HL-60/S4 treated with retinoic acid at 250 ng/mL for 4 days and 3 days (cell line): ENCODE results near the gene CASD1.

Source experiments
- in situ Hi-C: fragments of 300-500 bp; cut with MboI; formaldehyde crosslinking; loops from 2 replicates; pipeline ENCODE4 v1.7.0; 2022; ENCODE audit warnings: low sequenced_read_pairs

Gene CASD1

DNA sequence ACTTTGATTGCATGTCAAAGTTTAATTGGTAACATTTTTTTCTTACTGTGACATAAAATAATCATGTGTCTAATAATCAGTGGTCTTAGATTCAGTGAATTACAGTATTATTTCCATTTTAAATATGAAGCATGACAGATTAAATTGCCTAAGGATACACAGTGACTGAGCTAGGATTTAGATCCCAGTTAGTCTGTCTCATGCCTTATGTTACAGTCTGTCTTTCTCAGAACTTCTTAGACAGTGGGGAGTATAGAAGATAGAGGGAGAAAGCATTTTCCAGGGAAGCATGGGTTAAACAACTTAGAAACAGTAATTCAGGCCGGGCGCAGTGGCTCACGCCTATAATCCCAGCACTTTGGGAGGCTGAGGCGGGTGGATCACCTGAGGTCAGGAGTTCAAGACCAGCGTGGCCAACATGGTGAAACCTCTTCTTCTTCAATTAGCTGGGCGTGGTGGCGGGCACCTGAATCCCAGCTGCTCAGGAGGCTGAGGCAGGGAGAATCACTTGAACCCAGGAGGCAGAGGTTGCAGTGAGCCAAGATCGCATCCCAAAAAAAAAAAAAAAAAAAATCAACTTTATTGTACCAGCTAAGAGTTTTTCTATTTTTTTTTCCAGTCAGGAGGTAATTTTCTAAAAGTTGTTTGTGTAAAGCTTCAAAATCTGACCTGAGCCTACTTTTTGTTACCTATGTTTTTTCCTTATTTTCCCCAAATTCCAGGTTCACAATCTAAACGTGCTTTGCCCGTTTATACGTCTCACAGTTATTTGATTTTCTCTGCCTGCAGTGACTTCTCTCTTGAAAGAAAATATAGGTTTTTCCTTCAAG is 3.3 kb downstream of the CASD1 start:
- in situ Hi-C loops: no loop called here

DNA sequence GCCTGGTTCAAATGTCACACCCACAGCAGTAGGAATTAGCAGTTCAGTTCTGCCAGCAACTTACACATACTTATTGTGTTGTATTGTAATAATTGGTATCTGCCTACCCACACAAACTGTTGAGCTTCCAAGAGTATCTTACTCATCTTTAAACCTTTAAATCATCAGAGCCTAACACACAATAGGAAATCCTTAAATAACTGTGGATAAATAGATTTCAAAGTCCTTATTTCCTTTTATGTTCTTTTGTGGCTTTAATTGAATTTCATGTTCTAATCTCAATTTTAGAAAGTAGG is 3.9 kb downstream of the CASD1 start:
- in situ Hi-C loops: no loop called here

DNA sequence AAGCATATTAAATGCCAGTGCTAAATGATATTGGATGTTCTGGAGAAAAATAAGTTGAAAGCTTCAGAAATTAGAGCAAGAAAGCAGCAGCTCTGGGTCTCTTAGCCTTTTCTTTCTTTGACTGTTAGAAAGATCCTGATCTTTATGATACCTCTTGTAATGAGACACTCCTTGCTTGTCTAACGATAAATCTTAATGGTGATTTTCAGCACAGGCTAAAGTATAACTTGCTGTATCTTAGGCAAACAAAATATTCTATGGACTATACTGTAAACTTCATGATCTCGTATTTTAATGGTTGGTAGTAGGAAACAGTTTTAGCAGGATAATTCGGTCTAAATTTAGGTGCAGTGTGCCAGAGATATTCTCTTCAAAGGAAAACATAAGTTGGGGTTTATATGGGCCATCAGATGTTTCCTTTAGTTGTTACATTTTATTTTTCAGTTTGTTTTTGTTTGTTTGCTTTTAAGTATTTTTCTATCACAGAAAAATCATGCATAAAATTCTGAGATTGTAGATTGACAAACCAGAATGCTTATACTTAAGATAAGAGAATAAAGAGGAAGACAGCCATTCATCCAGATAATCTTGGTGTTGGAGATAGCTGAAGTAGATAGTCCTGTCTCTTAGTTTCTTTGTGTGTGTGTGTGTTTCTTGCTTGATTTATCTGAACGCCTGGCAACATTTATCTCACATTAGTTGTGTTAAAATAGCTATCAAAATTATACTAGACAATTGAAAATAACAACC is 4.7 kb downstream of the CASD1 start:
- in situ Hi-C loops: no loop called here

GRCh38 chr7:94514917-94515316 is 5.3 kb downstream of the CASD1 start:
- in situ Hi-C loops: no loop called here

GRCh38 chr7:94525923-94526322 is 16.3 kb downstream of the CASD1 start:
- in situ Hi-C loops: no loop called here

DNA sequence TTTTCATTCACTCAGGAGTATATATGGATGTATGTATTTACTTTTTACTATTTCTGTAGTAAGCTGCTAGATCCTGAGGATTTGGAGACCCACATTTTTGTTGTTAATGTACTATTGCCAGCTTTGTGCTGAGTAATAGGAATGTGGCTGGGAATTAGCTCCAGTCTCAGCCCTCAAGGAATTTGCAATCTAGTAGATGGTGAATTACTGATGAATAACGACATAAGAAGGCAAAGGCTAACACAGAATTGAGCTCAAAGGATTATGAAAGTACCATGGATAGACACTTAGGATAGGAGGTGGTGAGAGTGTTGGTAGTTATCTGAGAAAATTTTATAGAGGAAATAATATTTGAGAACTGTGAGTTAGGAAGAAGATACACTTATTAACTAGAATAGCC is 19.9 kb downstream of the CASD1 start:
- in situ Hi-C loops: no loop called here

GRCh38 chr7:94530109-94530508 is 20.5 kb downstream of the CASD1 start:
- in situ Hi-C loops: no loop called here

DNA sequence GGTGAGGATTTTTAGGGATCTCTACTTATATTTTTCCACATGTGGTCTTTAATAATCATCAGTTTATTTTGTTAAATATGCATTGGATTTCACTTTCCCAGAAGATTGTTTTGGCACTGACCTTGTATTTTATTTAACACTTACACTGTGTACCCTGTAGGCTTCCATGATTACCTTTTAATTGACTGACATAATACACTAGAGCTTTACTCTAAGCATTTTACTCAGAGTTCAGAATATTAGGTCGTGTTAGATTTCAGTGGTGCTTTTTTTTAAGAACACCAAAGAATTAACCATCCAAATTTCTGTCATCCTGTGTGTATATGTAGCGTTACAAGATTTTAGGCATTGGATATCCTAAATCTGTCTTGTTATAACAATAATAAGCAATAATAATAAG is 23.1 kb downstream of the CASD1 start:
- in situ Hi-C loops: no loop called here

DNA sequence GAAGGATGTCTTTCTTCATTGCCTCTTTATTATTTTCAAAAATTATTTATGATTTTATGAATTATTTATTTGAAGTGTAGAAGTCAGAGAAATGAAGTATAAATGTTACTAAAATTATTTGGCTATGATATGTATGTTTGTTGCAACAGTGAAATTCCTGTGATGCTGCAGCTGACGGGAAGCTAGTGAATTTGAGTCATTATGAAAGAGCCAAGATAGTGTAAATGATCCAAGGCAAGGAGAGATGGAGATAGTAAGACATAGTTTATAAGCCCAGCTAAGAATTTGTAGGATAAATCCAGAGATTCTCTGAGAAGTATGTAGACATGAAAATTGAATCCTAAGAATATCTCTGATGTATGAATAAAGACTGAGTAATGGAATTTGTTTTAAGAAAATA is 30.8 kb downstream of the CASD1 start:
- in situ Hi-C loops: no loop called here

DNA sequence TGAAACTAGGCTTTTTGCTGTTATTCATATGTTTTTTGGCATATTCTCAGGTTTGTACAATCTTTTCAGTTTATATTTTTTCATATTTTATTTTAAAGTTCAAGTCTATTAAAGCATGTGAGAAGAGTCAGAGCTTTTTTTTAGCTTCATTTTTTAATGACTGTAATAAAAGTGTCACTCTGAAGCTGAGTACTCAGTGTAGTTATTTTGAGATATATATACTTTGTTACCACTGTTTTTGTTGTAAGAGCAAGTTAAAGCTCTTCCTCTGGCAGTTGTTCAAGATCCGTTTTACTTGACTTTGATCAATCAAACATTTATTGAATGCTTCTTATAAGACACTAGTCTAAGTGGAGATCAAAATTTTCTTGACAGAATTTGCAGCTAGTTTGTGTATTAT is 37.5 kb downstream of the CASD1 start:
- in situ Hi-C loops: no loop called here

DNA sequence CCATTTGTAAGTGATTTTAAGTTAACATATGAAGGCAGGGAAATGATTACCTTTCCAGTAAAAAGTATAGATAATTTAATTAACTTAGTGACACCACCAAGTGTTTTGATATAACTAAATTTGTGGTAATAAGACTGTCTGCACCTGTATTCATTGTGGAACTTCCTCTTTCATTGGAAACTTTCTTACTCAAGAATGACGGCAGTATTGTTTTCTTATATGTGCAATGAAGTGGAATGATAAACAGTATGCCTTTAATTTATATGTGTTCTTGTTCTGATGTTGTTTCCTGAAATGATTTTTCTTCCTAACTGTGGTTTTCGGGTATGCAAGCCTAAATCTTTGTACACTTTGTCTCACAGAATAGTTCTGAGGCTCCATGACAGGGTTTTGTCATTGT is 46.4 kb downstream of the CASD1 start:
- in situ Hi-C loops: no loop called here

DNA sequence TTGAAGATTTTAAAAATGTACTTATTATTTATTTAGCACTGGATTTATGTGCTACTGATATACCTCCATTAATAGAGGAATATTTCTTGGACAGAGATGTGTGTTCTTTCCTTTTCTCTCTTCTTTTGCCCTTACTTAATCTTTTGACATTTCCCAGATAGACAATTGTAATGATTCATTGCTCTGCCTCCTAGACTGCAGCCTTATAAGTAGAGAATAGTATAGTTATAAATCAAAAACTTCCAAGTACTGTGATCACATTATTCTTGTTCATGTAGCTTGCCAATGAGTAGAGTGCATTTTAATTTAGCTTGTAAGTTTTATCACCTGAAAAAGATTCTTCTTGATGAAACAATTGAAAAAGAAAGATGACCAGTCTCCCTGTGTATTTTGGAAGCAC is 47.6 kb downstream of the CASD1 start:
- in situ Hi-C loops: no loop called here

DNA sequence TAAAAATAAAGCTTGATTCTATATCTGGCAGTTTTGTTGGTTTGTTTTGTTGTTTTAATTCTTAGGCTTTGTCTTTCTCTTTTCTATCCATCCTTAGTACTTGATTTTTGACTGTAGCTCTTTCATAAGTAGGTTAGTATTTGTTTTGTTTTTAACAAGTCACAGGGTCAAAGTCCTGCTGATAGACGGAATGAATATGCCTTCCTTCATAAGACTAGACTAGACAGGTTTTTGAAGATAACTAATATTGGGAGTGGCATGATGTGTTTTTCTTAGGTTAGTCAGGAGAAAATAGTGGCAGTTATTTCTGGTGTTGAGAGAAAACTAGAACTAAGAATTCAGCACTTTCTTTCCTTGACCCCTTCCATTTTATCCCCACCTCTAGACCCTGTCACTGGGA is 50.4 kb downstream of the CASD1 start:
- in situ Hi-C loops: no loop called here

DNA sequence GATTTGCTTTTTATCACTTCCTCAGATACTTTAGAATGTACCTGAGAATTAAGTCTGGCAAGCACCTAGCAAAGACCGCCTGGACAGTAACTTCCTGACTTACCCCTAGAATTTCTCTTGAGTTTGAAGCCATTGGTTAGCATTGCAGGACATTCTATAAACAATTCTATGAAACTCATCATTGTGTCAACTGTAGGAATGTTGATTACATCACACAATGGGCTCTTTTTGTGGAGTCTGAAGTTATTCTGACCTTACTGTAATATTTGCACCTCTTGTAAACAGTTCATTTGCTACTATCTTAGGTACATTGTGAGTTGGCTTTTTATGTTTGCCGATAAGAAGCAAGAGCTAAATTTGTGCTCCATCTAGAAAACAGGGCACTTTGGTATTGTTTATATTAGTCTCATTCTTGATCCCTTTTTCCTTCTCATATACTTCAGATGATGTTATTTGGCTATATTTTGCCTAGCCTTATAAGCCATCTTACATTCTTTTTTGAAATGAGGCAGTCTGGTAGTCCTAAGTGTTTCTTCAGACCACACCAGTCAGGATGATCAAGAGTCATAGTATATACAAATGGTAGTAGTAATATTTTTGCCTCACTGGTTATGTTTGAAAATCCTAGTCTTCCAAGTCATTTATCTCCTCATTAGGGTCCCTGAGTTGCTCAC is 52.4 kb downstream of the CASD1 start:
- in situ Hi-C loops: no loop called here

GRCh38 chr7:94562525-94562924 is 52.9 kb downstream of the CASD1 start:
- in situ Hi-C loops: no loop called here

DNA sequence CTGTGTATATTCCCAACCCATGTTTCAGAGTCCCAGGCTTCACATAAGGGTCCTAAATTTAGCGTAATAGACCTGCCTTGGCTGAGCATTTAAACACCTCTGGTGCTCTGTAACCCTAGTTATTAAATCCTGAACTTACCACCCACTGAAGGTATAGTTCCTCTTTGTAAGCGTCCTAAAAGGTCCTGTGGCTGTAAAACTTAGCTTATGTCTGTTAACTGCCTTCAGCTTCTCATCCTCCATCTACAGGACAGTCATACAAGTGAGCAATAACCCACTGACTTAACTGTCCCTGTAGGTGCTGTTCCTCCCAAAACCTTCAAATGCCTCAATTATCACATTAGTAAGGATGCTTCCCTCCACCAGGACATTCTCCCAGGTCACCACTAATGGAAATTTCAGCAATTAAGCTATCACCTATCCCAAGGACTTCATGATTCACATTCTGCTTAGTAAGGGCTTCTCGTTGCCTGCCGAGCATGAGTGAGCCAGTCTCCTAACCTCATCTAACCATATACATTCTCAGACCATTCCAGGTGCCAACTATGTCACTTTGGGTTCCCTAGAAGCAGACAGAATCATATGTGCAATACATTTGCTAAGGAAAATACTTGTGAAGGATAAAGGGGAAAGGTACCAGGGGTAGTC is 55.8 kb downstream of the CASD1 start:
- in situ Hi-C loops: no loop called here

- in situ Hi-C loops: no loop called here
These were observed 57.8 kb downstream of the CASD1 start for GRCh38 chr7:94567396-94567795.

DNA sequence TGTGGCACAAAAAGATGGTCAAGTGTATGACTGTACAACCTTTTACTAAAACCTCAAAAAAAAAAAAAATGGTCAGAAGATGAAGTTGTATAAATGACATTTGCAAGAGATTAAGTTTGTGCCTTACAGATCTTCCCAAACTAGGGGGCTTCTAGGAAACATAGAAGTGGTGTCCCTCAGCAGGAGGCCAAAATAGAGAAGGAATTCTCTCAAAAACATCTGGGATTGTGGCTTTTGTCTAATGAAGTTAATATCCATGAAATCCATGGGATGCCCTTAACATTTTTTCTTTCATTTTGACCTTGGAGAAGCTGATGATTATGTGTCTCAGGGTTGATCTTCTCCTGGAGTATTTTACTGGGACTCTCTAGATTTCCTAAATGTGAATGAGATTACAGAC is 62.2 kb downstream of the CASD1 start:
- in situ Hi-C loops: no loop called here

- in situ Hi-C loops: no loop called here
These were observed 66.0 kb downstream of the CASD1 start for GRCh38 chr7:94575646-94576045.

DNA sequence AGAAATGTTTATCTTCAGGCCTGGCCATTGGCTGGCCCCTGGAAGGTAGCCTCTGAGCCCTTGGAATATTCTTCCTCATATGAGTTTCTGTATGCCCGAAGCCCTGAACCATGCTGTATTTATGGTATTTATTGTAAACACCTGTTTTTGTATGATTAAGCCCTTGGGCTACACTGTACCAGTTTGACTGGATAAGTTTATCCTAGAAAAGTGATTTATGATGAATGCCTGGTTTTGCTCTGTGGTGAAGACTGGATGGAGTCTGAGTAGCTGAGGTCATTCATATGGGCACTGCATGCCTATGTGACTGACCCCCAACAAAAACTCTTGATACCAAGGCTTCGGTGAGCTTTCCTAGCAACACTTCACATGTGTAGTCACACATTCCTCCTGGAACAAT is 66.7 kb downstream of the CASD1 start:
- in situ Hi-C loops: no loop called here

DNA sequence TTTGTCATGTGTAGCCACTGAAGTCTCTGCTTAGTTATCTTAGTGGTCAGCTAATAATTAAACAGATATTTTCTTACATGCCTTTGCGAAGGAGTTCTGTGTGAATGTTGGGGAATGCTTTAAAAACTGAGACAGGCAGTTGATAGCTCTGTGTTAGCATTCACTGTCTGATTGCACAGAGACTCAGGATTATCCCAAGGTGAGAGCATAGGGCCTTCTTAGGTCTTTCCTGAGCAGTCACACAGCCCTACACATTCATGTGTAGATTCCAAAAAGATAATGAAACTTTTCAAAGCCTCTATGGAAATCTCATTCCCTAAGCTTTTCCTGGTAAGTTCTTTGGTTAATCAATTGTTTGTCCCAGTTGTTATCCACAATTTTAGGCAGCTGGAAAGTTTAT is 67.7 kb downstream of the CASD1 start:
- in situ Hi-C loops: no loop called here

DNA sequence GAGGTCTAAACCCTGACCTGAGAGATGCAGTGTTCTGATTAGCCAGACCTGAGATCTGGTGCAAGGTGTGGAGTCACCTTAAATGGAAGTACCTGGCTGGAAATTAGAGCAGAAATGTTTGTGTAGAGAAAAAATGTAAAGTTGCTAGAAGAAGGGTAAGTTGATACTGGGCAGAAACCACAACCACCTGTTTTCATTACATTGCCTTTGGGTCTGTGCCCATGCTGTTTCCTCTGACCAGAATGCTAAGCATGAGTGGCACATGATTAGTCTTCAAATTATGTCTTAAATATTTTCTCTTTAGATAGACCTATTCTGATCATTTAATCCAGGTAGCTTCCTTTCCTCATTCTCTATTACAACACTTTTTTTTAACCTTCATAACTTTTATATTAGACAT is 69.0 kb downstream of the CASD1 start:
- in situ Hi-C loops: no loop called here
